Caco-2 (cell line): ENCODE data around the gene TFB2M. TPM values are rescaled to one million over a fixed set of nuclear protein-coding genes. Genes with fewer than 3 reads are reported as not detected.

Experiments
- BruUV-seq: library from RNA; stranded (reverse); fragments of 400-500 nt; replicated peaks from 2 replicates; lab custom pipeline; 2021; lab: Mats Ljungman, UMichigan
- CTCF ChIA-PET: fragments of 300-600 bp; sonication (Branson Sonifier 250); formaldehyde crosslinking; loops from one replicate; lab custom pipeline; 2022; ENCODE audit warnings: antibody characterized with exemption; lab: Charles Lee
- POLR2A ChIA-PET: fragments of 300-600 bp; sonication (Branson Sonifier 250); formaldehyde crosslinking; loops from one replicate; lab custom pipeline; 2022; ENCODE audit warnings: antibody characterized with exemption; lab: Charles Lee
- DNase-seq, 2 experiments: peaks; one replicate each; pipeline versions ENCODE4 v3.0.0 to v3.0.0-alpha.2; 2020 to 2022
- H3K27me3 ChIP-seq: replicated peaks from 2 replicates; pipeline ENCODE4 v1.6.0; 2011; ENCODE audit warnings: low read length; ENCODE audit not compliant: control insufficient read depth, insufficient read depth
- H3K36me3 ChIP-seq: 2 replicates; pipeline ENCODE4 v1.5.1; 2011; ENCODE audit warnings: low read length; ENCODE audit not compliant: control insufficient read depth, insufficient read depth
- H3K4me1 ChIP-seq: fragments of 250-450 bp; sonication (Bioruptor Pico); 2 replicates; pipeline ENCODE4 v1.5.1; 2020; ENCODE audit warnings: mild to moderate bottlenecking
- H3K4me3 ChIP-seq: 2 replicates; pipeline ENCODE4 v1.5.1; 2011; ENCODE audit warnings: low read depth, mild to moderate bottlenecking, control low read depth, low read length
- H3K9me3 ChIP-seq: fragments of 250-450 bp; sonication (Bioruptor Pico); 2 replicates; pipeline ENCODE4 v1.5.1; 2020; ENCODE audit warnings: mild to moderate bottlenecking, moderate library complexity
- H3K27ac Mint-ChIP-seq: one replicate; pipeline ENCODE4 v1.8.0; 2022; ENCODE audit warnings: mixed read lengths; ENCODE audit not compliant: unreplicated experiment
- H3K27me3 Mint-ChIP-seq: one replicate; pipeline ENCODE4 v1.8.0; 2022; ENCODE audit warnings: mixed read lengths; ENCODE audit not compliant: insufficient read depth, unreplicated experiment
- H3K36me3 Mint-ChIP-seq: one replicate; pipeline ENCODE4 v1.8.0; 2022; ENCODE audit warnings: mild to moderate bottlenecking, mixed read lengths; ENCODE audit not compliant: insufficient read depth, unreplicated experiment
- H3K4me1 Mint-ChIP-seq: one replicate; pipeline ENCODE4 v1.8.0; 2022; ENCODE audit warnings: low read depth, mixed read lengths; ENCODE audit not compliant: unreplicated experiment
- H3K4me3 Mint-ChIP-seq: one replicate; pipeline ENCODE4 v1.8.0; 2022; ENCODE audit warnings: mild to moderate bottlenecking, moderate library complexity, mixed read lengths; ENCODE audit not compliant: unreplicated experiment
- H3K9me3 Mint-ChIP-seq: one replicate; pipeline ENCODE4 v1.8.0; 2022; ENCODE audit warnings: mixed read lengths; ENCODE audit not compliant: unreplicated experiment
- CTCF ChIP-seq, 2 experiments: fragments of 200-600 bp in 1 of 2; IDR thresholded peaks; 1 replicate in 1 of 2; 2 replicates in 1 of 2; pipeline versions ENCODE4 v1.5.1 to v1.8.0; 2011 to 2022; ENCODE audit warnings: antibody characterized with exemption in 1 of 2, control low read depth in 1 of 2, inconsistent platforms in 1 of 2, low read depth in 1 of 2, low read length in 1 of 2, mild to moderate bottlenecking in 1 of 2, moderate library complexity in 1 of 2; ENCODE audit not compliant: insufficient read depth in 1 of 2, severe bottlenecking in 1 of 2, unreplicated experiment in 1 of 2
- intact Hi-C: fragments of 100-400 bp; cut with micrococcal nuclease; formaldehyde crosslinking; loops from one replicate; pipeline ENCODE4 v1.10.0; 2022; ENCODE audit not compliant: unreplicated experiment
- total RNA-seq: library from RNA; stranded (reverse); gene quantifications from 2 replicates; pipeline ENCODE4 v1.2.3, GENCODE V29; 2022

Gene TFB2M
- total RNA-seq, 1 experiment from 2014 or later, result 23.9 TPM

DNA sequence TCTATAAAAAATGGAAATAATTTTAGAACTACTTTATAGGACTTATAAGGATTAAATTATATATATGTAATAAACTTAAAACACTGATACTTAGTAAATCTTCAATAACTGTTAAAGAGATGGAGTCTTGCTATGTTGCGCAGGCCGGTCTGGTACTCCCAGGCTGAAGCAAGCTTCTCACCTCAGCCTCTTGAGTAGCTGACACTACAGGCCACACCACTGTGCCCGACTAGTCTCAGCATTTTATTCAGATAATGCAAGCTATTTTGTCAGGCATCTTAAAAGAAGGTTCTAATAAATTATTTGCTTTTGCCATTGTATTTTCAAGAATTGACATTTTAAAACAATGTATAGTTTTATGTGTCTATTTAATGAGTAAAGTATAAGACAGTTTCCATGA lies 21.0 kb upstream of the TFB2M start:
- H3K27ac Mint-ChIP-seq, result no peak overlapping the region
- intact Hi-C loops, result no loop called here
- H3K36me3 Mint-ChIP-seq, result peaks cover 17% of the 10 kb centered on the region
- peaks cover 21% of the 10 kb centered on the region for H3K4me1 Mint-ChIP-seq
- ChIA-PET CTCF (no interaction called here), POLR2A (no interaction called here)
- BruUV-seq, result no TSS peak
- no peak for TF ChIP-seq CTCF (IDR thresholded peaks at IDR 0.05; ENCODE audit: insufficient read depth in 1 of 2, low read depth in 1 of 2, low read length in 1 of 2, severe bottlenecking in 1 of 2, unreplicated experiment in 1 of 2)
- Histone ChIP-seq H3K9me3 (no peaks in the 10 kb centered on the region), H3K36me3 (no peaks in the 10 kb centered on the region), H3K4me1 (peaks cover 18% of the 10 kb centered on the region), H3K27me3 (no peaks in the 10 kb centered on the region), H3K4me3 (no peak overlapping the region)
- H3K27me3 Mint-ChIP-seq, result no peaks in the 10 kb centered on the region
- H3K9me3 Mint-ChIP-seq, result no peaks in the 10 kb centered on the region
- DNase-seq, result no peak
- H3K4me3 Mint-ChIP-seq, result no peak overlapping the region

- POLR2A ChIA-PET, result no interaction called here
- Mint-ChIP-seq H3K4me3 (no peak overlapping the region), H3K9me3 (no peaks in the 10 kb centered on the region), H3K27ac (peak overlapping the region; percentile 43), H3K4me1 (peaks cover 32% of the 10 kb centered on the region), H3K36me3 (peaks cover 13% of the 10 kb centered on the region), H3K27me3 (no peaks in the 10 kb centered on the region)
- Histone ChIP-seq H3K4me1 (peaks cover 18% of the 10 kb centered on the region), H3K36me3 (no peaks in the 10 kb centered on the region), H3K4me3 (no peak overlapping the region), H3K9me3 (no peaks in the 10 kb centered on the region), H3K27me3 (no peaks in the 10 kb centered on the region)
- intact Hi-C loops, result loop anchor here (1.0 to 2.0 kb wide), 2 partner anchors 17 to 25 kb away; partner anchors contain the start of genes CNST and TFB2M
- CTCF ChIA-PET, result no interaction called here
- peak in 1 of 2 experiments; percentile 23 for DNase-seq
- no TSS peak for BruUV-seq
- TF ChIP-seq CTCF (IDR thresholded peaks at IDR 0.05; ENCODE audit: insufficient read depth in 1 of 2, low read depth in 1 of 2, low read length in 1 of 2, severe bottlenecking in 1 of 2, unreplicated experiment in 1 of 2), result no peak
Measured at GRCh38 chr1:246583448-246584185, 17.6 kb upstream of the TFB2M start.

DNA sequence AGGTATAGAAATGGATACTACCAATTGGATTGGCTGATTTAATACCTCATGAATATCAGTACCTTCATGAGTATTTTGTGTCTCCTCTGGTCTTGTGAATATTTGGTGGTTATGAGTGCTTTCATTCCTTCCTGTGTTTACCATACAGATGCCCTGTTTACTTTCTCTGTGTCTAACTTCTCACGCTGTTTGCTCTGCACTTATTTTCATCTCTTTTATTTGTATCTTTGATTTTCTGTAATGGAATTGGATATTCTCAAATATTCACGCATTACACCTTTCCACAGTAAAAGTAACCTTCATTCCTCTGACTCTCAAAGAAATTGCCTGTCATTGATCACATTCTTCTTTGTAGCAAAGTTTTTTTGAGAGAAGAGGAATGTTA lies 17.0 kb upstream of the TFB2M start:
- ChIA-PET POLR2A (no interaction called here), CTCF (no interaction called here)
- peaks cover 18% of the 10 kb centered on the region for H3K4me1 ChIP-seq
- no peak overlapping the region for H3K4me3 ChIP-seq
- H3K27me3 ChIP-seq, result no peaks in the 10 kb centered on the region
- BruUV-seq, result no TSS peak
- H3K4me1 Mint-ChIP-seq, result peaks cover 33% of the 10 kb centered on the region
- H3K9me3 Mint-ChIP-seq, result no peaks in the 10 kb centered on the region
- DNase-seq, result no peak
- no peaks in the 10 kb centered on the region for H3K27me3 Mint-ChIP-seq
- H3K36me3 ChIP-seq, result no peaks in the 10 kb centered on the region
- TF ChIP-seq CTCF (IDR thresholded peaks at IDR 0.05; ENCODE audit: insufficient read depth in 1 of 2, low read depth in 1 of 2, low read length in 1 of 2, severe bottlenecking in 1 of 2, unreplicated experiment in 1 of 2), result no peak
- H3K9me3 ChIP-seq, result no peaks in the 10 kb centered on the region
- H3K4me3 Mint-ChIP-seq, result no peak overlapping the region
- peak overlapping the region; percentile 43 for H3K27ac Mint-ChIP-seq
- intact Hi-C loops, result loop anchor here (1.0 to 2.0 kb wide), 2 partner anchors 16 to 25 kb away; partner anchors contain the start of genes CNST and TFB2M
- H3K36me3 Mint-ChIP-seq, result peaks cover 13% of the 10 kb centered on the region
